DND-41 (cell line): Measurements from ENCODE around the gene UNC13D.
"Not testable (repeated sequence)": the region's sequence is repeated elsewhere in the genome, so short reads cannot be mapped to it uniquely, and the experiment has no call there.

Experiments used
- ATAC-seq: fragments of 200-7000 bp; cut with Tn5 transposase; 3 replicates; pipeline ENCODE4 v1.9.1; 2021; ENCODE audit warnings: low read depth; ENCODE audit not compliant: insufficient read depth
- DNase-seq: peaks from one replicate; pipeline ENCODE4 v3.0.0-alpha.2; 2020
- H2AFZ ChIP-seq: 2 replicates; pipeline ENCODE4 v1.6.0; 2012; ENCODE audit warnings: low read depth, low read length
- H3K27ac ChIP-seq: 2 replicates; pipeline ENCODE4 v1.5.1; 2012; ENCODE audit warnings: low read length, inconsistent platforms
- H3K27me3 ChIP-seq: fragments of 200-600 bp; sonication (generic); 2 replicates; pipeline ENCODE4 v1.6.0; 2012; ENCODE audit warnings: low read length, mild to moderate bottlenecking, inconsistent platforms; ENCODE audit not compliant: insufficient read depth, poor library complexity
- H3K36me3 ChIP-seq: 2 replicates; pipeline ENCODE4 v1.5.1; 2012; ENCODE audit warnings: low read length, inconsistent platforms; ENCODE audit not compliant: insufficient read depth
- H3K4me1 ChIP-seq: 2 replicates; pipeline ENCODE4 v1.5.1; 2012; ENCODE audit warnings: mild to moderate bottlenecking, low read length; ENCODE audit not compliant: insufficient read depth
- H3K4me2 ChIP-seq: 2 replicates; pipeline ENCODE4 v1.6.0; 2012; ENCODE audit warnings: mild to moderate bottlenecking, moderate library complexity, low read length, inconsistent platforms; ENCODE audit not compliant: insufficient read depth
- H3K4me3 ChIP-seq, 2 experiments: fragments of 200-600 bp in 1 of 2; shearing (Covaris generic) in 1 of 2; 2 replicates each; pipeline ENCODE4 v1.5.1; 2012 to 2016; ENCODE audit warnings: inconsistent platforms in 2 of 2, low read length in 2 of 2, mild to moderate bottlenecking in 2 of 2, low read depth in 1 of 2, moderate library complexity in 1 of 2
- H3K79me2 ChIP-seq: 2 replicates; pipeline ENCODE4 v1.6.0; 2012; ENCODE audit warnings: low read length, inconsistent platforms; ENCODE audit not compliant: insufficient read depth
- H3K9ac ChIP-seq: 2 replicates; pipeline ENCODE4 v1.6.0; 2012; ENCODE audit warnings: low read depth, mild to moderate bottlenecking, inconsistent platforms, low read length, moderate library complexity
- H3K9me3 ChIP-seq: 2 replicates; pipeline ENCODE4 v1.5.1; 2012; ENCODE audit warnings: low read length, moderate library complexity, mild to moderate bottlenecking, inconsistent platforms; ENCODE audit not compliant: insufficient read depth, severe bottlenecking
- H4K20me1 ChIP-seq: 2 replicates; pipeline ENCODE4 v1.6.0; 2012; ENCODE audit warnings: low read length; ENCODE audit not compliant: insufficient read depth
- CTCF ChIP-seq: IDR thresholded peaks from 2 replicates; pipeline ENCODE4 v1.5.1; 2012; ENCODE audit warnings: borderline replicate concordance, low read length, moderate library complexity, mild to moderate bottlenecking; ENCODE audit not compliant: poor library complexity, severe bottlenecking; ENCODE audit errors: extremely low read depth
- EZH2 ChIP-seq: IDR thresholded peaks from 3 replicates; pipeline ENCODE4 v1.6.1; 2012; ENCODE audit warnings: borderline replicate concordance, low read depth, mild to moderate bottlenecking, moderate library complexity, low read length, inconsistent platforms; ENCODE audit not compliant: severe bottlenecking

The UNC13D gene

DNA sequence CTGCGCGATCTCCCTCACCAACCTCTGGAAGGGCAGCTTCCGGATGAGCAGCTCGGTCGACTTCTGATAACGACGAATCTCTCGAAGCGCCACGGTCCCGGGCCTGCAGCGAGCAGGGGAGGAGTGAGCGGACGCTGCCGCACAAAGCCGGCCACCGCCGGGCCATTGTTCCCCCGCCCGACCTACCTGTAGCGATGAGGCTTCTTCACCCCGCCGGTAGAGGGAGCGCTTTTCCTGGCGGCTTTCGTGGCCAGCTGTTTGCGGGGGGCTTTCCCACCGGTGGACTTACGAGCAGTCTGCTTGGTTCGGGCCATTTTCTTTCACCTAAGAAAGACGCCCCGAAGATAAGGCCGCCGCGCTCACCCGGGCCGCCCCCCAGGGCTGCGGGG lies 65.3 kb downstream of the UNC13D start:
- TF ChIP-seq EZH2: no peak
- peak; percentile 66 for TF ChIP-seq CTCF
- peak overlapping the region; percentile 68 to 84 for H3K4me3 ChIP-seq
- peak overlapping the region; percentile 94 for H3K9ac ChIP-seq
- H3K79me2 ChIP-seq: peaks cover 33% of the 10 kb centered on the region
- no peak for ATAC-seq
- H3K4me2 ChIP-seq: peak overlapping the region; percentile 77
- peaks cover 42% of the 10 kb centered on the region for H4K20me1 ChIP-seq
- DNase-seq: no peak
- no peak overlapping the region for H2AFZ ChIP-seq
- peaks cover 44% of the 10 kb centered on the region for H3K36me3 ChIP-seq
- H3K27me3 ChIP-seq: no peaks in the 10 kb centered on the region
- peaks cover 44% of the 10 kb centered on the region for H3K4me1 ChIP-seq
- H3K27ac ChIP-seq: peak overlapping the region; percentile 90
- no peaks in the 10 kb centered on the region for H3K9me3 ChIP-seq

- H2AFZ ChIP-seq, H3K27me3 ChIP-seq, H3K9me3 ChIP-seq, ATAC-seq, DNase-seq: not testable (repeated sequence)
- peaks cover 42% of the 10 kb centered on the region for H4K20me1 ChIP-seq
- peaks cover 44% of the 10 kb centered on the region for H3K36me3 ChIP-seq
- peak overlapping the region; percentile 77 for H3K4me2 ChIP-seq
- H3K27ac ChIP-seq: peak overlapping the region; percentile 90
- H3K4me1 ChIP-seq: peaks cover 38% of the 10 kb centered on the region
- H3K4me3 ChIP-seq: peak overlapping the region; percentile 68 to 84
- H3K9ac ChIP-seq: peak overlapping the region; percentile 94
- peaks cover 31% of the 10 kb centered on the region for H3K79me2 ChIP-seq
Measured at GRCh38 chr17:75778066-75778860, 65.9 kb downstream of the UNC13D start.

- H3K9ac ChIP-seq: peak overlapping the region; percentile 94
- no peak for ATAC-seq
Measured at GRCh38 chr17:75777296-75777922, 66.8 kb downstream of the UNC13D start.

More at GRCh38 chr17:75777296-75777922, 66.8 kb downstream of the UNC13D start:
- TF ChIP-seq EZH2 (no peak), CTCF (no peak)
- Histone ChIP-seq H3K36me3 (peaks cover 44% of the 10 kb centered on the region), H3K4me1 (peaks cover 29% of the 10 kb centered on the region), H3K4me3 (peak overlapping the region; percentile 68 to 84; a peak in 2 of 4 replicates), H3K9me3 (no peaks in the 10 kb centered on the region), H4K20me1 (peaks cover 42% of the 10 kb centered on the region), H3K79me2 (peaks cover 31% of the 10 kb centered on the region), H3K4me2 (peak overlapping the region; percentile 77), H2AFZ (no peak overlapping the region), H3K27ac (no peak overlapping the region; the same call in 1 of the 2 replicates), H3K27me3 (no peaks in the 10 kb centered on the region)
- no peak for DNase-seq
